KMS-11 (cell line): ENCODE results near the gene TFB2M.
"Not testable (repeated sequence)": the region's sequence is repeated elsewhere in the genome, so short reads cannot be mapped to it uniquely, and the experiment has no call there.

Experiments
- H2AFZ ChIP-seq: fragments of 200-600 bp; sonication (generic); 2 replicates; pipeline ENCODE4 v1.6.1; 2016; ENCODE audit warnings: antibody characterized with exemption, mixed run types, low read depth
- H3K27ac ChIP-seq: fragments of 200-600 bp; sonication (generic); 2 replicates; pipeline ENCODE4 v1.6.1; 2016; ENCODE audit warnings: mild to moderate bottlenecking, mixed run types
- H3K27me3 ChIP-seq: fragments of 200-600 bp; sonication (generic); 2 replicates; pipeline ENCODE4 v1.6.1; 2017; ENCODE audit warnings: mild to moderate bottlenecking, low read depth, mixed run types, moderate library complexity; ENCODE audit not compliant: insufficient read depth
- H3K36me3 ChIP-seq: fragments of 200-600 bp; sonication (generic); 2 replicates; pipeline ENCODE4 v1.6.1; 2017; ENCODE audit warnings: mild to moderate bottlenecking, mixed run types; ENCODE audit not compliant: insufficient read depth
- H3K4me1 ChIP-seq: fragments of 200-600 bp; sonication (generic); 2 replicates; pipeline ENCODE4 v1.6.1; 2016; ENCODE audit warnings: mild to moderate bottlenecking, low read depth, mixed run types; ENCODE audit not compliant: poor library complexity, severe bottlenecking
- H3K4me2 ChIP-seq: fragments of 200-600 bp; sonication (generic); 2 replicates; pipeline ENCODE4 v1.7.0; 2016; ENCODE audit warnings: mild to moderate bottlenecking, mixed run types
- H3K4me3 ChIP-seq: fragments of 200-600 bp; sonication (generic); IDR thresholded peaks from 2 replicates; pipeline ENCODE4 v1.6.1; 2017; ENCODE audit warnings: low read depth, low read length, mixed read lengths; ENCODE audit not compliant: insufficient read depth
- H3K79me2 ChIP-seq: fragments of 200-600 bp; sonication (generic); 2 replicates; pipeline ENCODE4 v1.6.1; 2016; ENCODE audit warnings: low read depth, mixed run types; ENCODE audit not compliant: insufficient read depth
- H3K9ac ChIP-seq: fragments of 200-600 bp; sonication (generic); 2 replicates; pipeline ENCODE4 v1.6.1; 2016; ENCODE audit warnings: mild to moderate bottlenecking, mixed run types
- H4K20me1 ChIP-seq: fragments of 200-600 bp; sonication (generic); 2 replicates; pipeline ENCODE4 v1.6.1; 2016; ENCODE audit warnings: mild to moderate bottlenecking, mixed run types; ENCODE audit not compliant: insufficient read depth
- CTCF ChIP-seq: fragments of 200-600 bp; sonication (generic); conservative IDR thresholded peaks from 2 replicates; pipeline ENCODE4 v1.6.1; 2017; ENCODE audit warnings: low read depth, mild to moderate bottlenecking, antibody characterized with exemption, low read length, moderate library complexity, mixed read lengths

TFB2M gene

GRCh38 chr1:246565751-246566127 lies 322 bp downstream of the TFB2M start:
- Histone ChIP-seq H3K4me1 (peaks cover 30% of the 10 kb centered on the region), H3K36me3 (peaks cover 3% of the 10 kb centered on the region; the same call in 1 of the 2 replicates), H3K4me2 (peak overlapping the region; percentile 64), H4K20me1 (no peaks in the 10 kb centered on the region), H2AFZ (peak overlapping the region; percentile 74), H3K79me2 (peaks cover 67% of the 10 kb centered on the region), H3K9ac (peak overlapping the region; percentile 71; the same call in 1 of the 2 replicates), H3K4me3 (peak overlapping the region; percentile 59), H3K27ac (peak overlapping the region; percentile 44; the same call in 1 of the 2 replicates), H3K27me3 (no peaks in the 10 kb centered on the region)
- TF ChIP-seq CTCF, result no peak

DNA sequence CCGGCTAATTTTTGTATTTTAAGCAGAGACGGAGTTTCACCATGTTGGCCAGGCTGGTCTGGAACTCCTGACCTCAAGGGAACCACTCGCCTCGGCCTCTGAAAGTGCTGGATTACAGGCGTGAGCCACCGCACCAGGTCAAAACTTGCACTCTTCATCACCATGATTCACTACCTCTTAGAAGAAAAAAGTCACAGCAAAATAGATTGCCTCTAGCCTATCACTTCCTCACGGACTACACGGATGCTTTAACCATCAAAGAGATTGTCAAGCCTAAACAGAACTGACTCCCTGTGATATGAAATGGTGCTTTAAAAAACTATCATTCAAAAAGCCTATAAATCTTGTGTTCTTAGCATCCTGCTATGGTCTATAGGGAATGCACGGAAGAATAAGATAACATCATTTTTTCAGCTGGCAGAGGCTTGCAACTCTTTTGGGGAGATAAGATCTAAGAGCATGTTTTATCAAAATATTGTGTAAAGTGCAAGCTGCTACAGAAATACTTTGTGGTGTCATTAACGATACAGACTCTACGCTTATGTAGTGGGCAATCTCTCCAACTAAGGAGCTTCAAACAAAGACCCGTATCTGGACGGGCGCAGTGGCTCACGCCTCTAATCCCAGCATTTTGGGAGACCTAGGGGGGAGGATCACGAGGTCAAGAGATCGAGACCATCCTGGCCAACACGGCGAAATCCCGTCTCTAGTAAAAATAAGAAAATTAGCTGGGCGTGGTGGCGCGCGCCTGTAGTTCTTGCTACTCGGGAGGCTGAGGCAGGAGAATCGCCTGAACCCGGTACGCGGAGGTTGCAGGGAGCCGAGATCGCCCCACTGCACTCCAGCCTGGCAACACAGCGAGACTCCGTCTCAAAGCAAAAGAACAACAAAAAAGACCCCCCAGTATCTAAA lies 966 bp downstream of the TFB2M start:
- Histone ChIP-seq H3K4me1 (peaks cover 37% of the 10 kb centered on the region), H3K27me3 (no peaks in the 10 kb centered on the region), H3K27ac (no peak overlapping the region; the same call in 1 of the 2 replicates), H3K4me3 (peak overlapping the region; percentile 59), H3K36me3 (peaks cover 3% of the 10 kb centered on the region; the same call in 1 of the 2 replicates), H3K9ac (peak overlapping the region; percentile 71; the same call in 1 of the 2 replicates), H2AFZ (peak overlapping the region; percentile 74; the same call in 1 of the 2 replicates), H3K79me2 (peaks cover 60% of the 10 kb centered on the region), H3K4me2 (peak overlapping the region; percentile 64), H4K20me1 (no peaks in the 10 kb centered on the region)
- no peak for TF ChIP-seq CTCF

GRCh38 chr1:246560833-246561232 lies 5.2 kb downstream of the TFB2M start:
- H3K9ac ChIP-seq, result not testable (repeated sequence)
- peaks cover 33% of the 10 kb centered on the region for H3K79me2 ChIP-seq

DNA sequence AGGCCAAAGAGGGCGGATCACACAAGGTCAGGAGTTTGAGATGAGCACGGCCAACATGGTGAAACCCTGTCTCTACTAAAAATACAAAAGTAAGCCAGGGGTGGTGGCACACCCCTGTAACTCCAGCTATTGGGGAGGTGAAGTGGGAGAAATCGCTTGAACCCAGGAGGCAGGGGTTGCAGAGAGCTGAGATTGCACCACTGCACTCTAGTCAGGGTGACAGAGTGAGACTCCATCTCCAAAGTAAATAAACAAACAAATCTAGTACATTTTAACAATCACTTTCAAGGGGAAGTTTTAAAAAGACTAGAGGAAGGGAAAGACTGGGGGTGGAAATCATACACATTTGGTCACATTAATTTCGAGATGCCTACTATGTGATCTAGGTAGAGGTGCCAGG lies 6.8 kb downstream of the TFB2M start:
- H3K36me3 ChIP-seq, result peaks cover 9% of the 10 kb centered on the region; the same call in 1 of the 2 replicates

More at GRCh38 chr1:246560833-246561232, 5.2 kb downstream of the TFB2M start:
- H3K27ac ChIP-seq, H3K36me3 ChIP-seq, H4K20me1 ChIP-seq, H3K4me3 ChIP-seq, H3K27me3 ChIP-seq, H2AFZ ChIP-seq: not testable (repeated sequence)
- Histone ChIP-seq H3K4me2 (peak overlapping the region; percentile 12; the same call in 1 of the 2 replicates), H3K4me1 (peaks cover 24% of the 10 kb centered on the region)

More for the DNA sequence above, 6.8 kb downstream of the TFB2M start:
- Histone ChIP-seq H3K27me3 (no peaks in the 10 kb centered on the region), H4K20me1 (no peaks in the 10 kb centered on the region), H3K9ac (no peak overlapping the region), H3K4me3 (no peak overlapping the region), H3K27ac (no peak overlapping the region), H3K4me2 (no peak overlapping the region), H3K79me2 (peaks cover 18% of the 10 kb centered on the region), H2AFZ (no peak overlapping the region), H3K4me1 (peaks cover 17% of the 10 kb centered on the region)
- TF ChIP-seq CTCF, result no peak
